ENCODE data around the gene DYSF.
A peak's percentile ranks its signal among the peaks of the same experiment; 100 is the strongest.

Gene DYSF

DNA sequence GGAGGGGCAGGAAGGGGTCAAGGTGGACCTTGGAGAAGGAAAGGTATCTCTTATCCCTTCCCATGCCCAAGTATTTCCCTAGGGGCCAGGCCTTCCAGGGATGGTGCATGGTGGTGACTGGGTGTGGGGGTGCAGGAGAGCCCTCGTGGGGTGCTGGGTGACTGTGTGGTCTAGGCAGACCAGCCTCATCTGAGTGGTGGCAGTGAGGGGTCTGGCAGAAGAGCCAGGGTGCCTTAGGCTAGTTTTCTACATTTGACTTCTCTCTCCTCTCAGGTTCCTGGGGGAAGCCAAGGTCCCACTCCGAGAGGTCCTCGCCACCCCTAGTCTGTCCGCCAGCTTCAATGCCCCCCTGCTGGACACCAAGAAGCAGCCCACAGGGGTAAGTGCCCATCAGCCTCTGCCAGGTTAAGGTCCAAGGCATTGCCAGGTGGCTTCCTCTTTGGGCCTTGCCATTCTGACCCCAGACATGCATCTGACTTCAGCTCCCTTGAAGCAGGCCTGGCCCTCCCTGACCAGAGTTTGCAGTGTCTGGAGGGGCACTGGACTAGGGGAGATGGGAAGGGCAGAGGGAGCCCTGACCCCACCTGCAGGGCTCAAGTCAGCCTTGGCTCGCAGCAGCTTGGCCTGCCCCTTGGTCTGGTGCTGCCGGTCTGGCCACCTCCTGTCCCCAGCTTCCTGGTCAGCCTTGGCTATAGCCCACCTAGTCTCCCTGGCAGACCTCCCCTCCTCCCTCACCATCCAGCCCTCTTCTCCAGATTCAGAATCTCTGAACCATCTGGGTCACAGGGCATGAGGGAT, 49.8 kb downstream of the DYSF start:
- Histone ChIP-seq H2BK5ac (ENCODE audit: low read length) (no peak overlapping the region), H3K14ac (ENCODE audit: low read length) (no peak overlapping the region), H2AFZ (ENCODE audit: low read length) (no peak overlapping the region), H3K18ac (ENCODE audit: low read length) (peak overlapping the region; percentile 27), H4K8ac (ENCODE audit: low read depth, low read length) (no peak overlapping the region), H3K23ac (ENCODE audit: low read depth, low read length, poor library complexity) (peak overlapping the region; percentile 2), H2AK5ac (ENCODE audit: low read depth, low read length) (peak overlapping the region; percentile 37), H2BK120ac (ENCODE audit: low read depth, low read length) (no peak overlapping the region), H4K91ac (ENCODE audit: low read depth, low read length, poor library complexity) (peak overlapping the region; percentile 32), H2BK15ac (ENCODE audit: low read length) (no peak overlapping the region), H3K4me3 (ENCODE audit: low read length in 2 of 2) (no peak overlapping the region), H3K79me1 (ENCODE audit: low read depth, low read length) (no peaks in the 10 kb centered on the region), H3K27ac (replicated peaks; ENCODE audit: low read length) (no peak overlapping the region), H3K9me3 (replicated peaks in 1 of 2; ENCODE audit: control insufficient read depth in 2 of 2, insufficient read depth in 1 of 2, low read depth in 1 of 2, low read length in 2 of 2) (no peaks in the 10 kb centered on the region), H3K27me3 (ENCODE audit: control insufficient read depth in 3 of 3, insufficient read depth in 3 of 3, low read depth in 1 of 3, low read length in 3 of 3) (no peaks in the 10 kb centered on the region), H3K36me3 (replicated peaks in 1 of 2; ENCODE audit: control insufficient read depth in 2 of 2, insufficient read depth in 2 of 2, low read length in 2 of 2) (no peaks in the 10 kb centered on the region), H3K9ac (ENCODE audit: low read depth, low read length, poor library complexity) (no peak overlapping the region), H3K4ac (ENCODE audit: low read length) (no peak overlapping the region), H2BK12ac (ENCODE audit: low read length) (no peak overlapping the region), H3K4me1 (ENCODE audit: control insufficient read depth in 2 of 2, insufficient read depth in 1 of 2, low read depth in 1 of 2, low read length in 2 of 2) (peaks cover 3 to 5% of the 10 kb centered on the region in 2 donors), H3K4me2 (ENCODE audit: insufficient read depth, low read length, poor library complexity, severe bottlenecking) (no peak overlapping the region)
- no CpG with 5 or more reads among the region's 6 CpGs for WGBS, 2 donors (ENCODE audit: extremely low coverage in 2 of 2, insufficient read length in 2 of 2, insufficient replicate concordance in 1 of 2)
- DNase-seq (ENCODE audit: low spot score), result no peak

GRCh38 chr2:71503837-71504236, 50.5 kb downstream of the DYSF start:
- no peak overlapping the region for H3K18ac ChIP-seq (ENCODE audit: low read length)
- no peak overlapping the region for H3K23ac ChIP-seq (ENCODE audit: low read depth, low read length, poor library complexity)
- H3K4ac ChIP-seq (ENCODE audit: low read length), result no peak overlapping the region
- H3K9me3 ChIP-seq (replicated peaks in 1 of 2; ENCODE audit: control insufficient read depth in 2 of 2, insufficient read depth in 1 of 2, low read depth in 1 of 2, low read length in 2 of 2), result no peaks in the 10 kb centered on the region
- H3K4me2 ChIP-seq (ENCODE audit: insufficient read depth, low read length, poor library complexity, severe bottlenecking), result no peak overlapping the region
- no peak overlapping the region for H2BK5ac ChIP-seq (ENCODE audit: low read length)
- peaks cover 0 to 2% of the 10 kb centered on the region in 2 donors for H3K4me1 ChIP-seq (ENCODE audit: control insufficient read depth in 2 of 2, insufficient read depth in 1 of 2, low read depth in 1 of 2, low read length in 2 of 2)
- WGBS, 2 donors (ENCODE audit: extremely low coverage in 2 of 2, insufficient read length in 2 of 2, insufficient replicate concordance in 1 of 2), result no CpG with 5 or more reads among the region's 7 CpGs
- no peaks in the 10 kb centered on the region for H3K27me3 ChIP-seq (ENCODE audit: control insufficient read depth in 3 of 3, insufficient read depth in 3 of 3, low read depth in 1 of 3, low read length in 3 of 3)
- H2BK15ac ChIP-seq (ENCODE audit: low read length), result no peak overlapping the region
- no peaks in the 10 kb centered on the region for H3K36me3 ChIP-seq (replicated peaks in 1 of 2; ENCODE audit: control insufficient read depth in 2 of 2, insufficient read depth in 2 of 2, low read length in 2 of 2)
- H3K4me3 ChIP-seq (ENCODE audit: low read length in 2 of 2), result no peak overlapping the region
- H2BK12ac ChIP-seq (ENCODE audit: low read length), result no peak overlapping the region
- DNase-seq (ENCODE audit: low spot score), result no peak
- no peak overlapping the region for H4K91ac ChIP-seq (ENCODE audit: low read depth, low read length, poor library complexity)
- no peaks in the 10 kb centered on the region for H3K79me1 ChIP-seq (ENCODE audit: low read depth, low read length)
- H4K8ac ChIP-seq (ENCODE audit: low read depth, low read length), result no peak overlapping the region
- no peak overlapping the region for H3K9ac ChIP-seq (ENCODE audit: low read depth, low read length, poor library complexity)
- no peak overlapping the region for H2AK5ac ChIP-seq (ENCODE audit: low read depth, low read length)
- peak overlapping the region; percentile 29 for H2AFZ ChIP-seq (ENCODE audit: low read length)
- H2BK120ac ChIP-seq (ENCODE audit: low read depth, low read length), result no peak overlapping the region
- no peak overlapping the region for H3K27ac ChIP-seq (replicated peaks; ENCODE audit: low read length)
- no peak overlapping the region for H3K14ac ChIP-seq (ENCODE audit: low read length)

DNA sequence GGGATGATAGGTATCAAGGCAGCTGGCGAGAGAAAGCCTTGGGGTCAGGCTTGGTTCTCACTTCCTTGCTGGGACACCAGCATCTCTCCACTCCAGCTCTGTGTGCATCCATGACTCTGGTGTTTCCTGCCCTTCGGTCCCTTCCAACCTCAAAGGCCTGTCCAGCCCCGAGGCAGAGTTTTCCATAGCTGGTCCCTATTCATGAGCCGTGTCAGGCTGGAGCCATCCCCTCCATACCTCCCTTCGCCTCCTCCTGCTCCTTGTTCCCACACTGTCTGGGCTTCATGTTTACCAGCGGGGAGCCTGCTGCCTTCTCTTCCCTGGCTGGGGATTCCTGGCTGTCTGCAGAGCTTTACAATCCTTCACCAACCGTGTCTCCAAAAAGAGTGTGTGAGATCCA, 51.2 kb downstream of the DYSF start:
- H2BK5ac ChIP-seq (ENCODE audit: low read length), result peak overlapping the region; percentile 22
- no peaks in the 10 kb centered on the region for H3K79me1 ChIP-seq (ENCODE audit: low read depth, low read length)
- H3K27ac ChIP-seq (replicated peaks; ENCODE audit: low read length), result no peak overlapping the region
- H2AK5ac ChIP-seq (ENCODE audit: low read depth, low read length), result no peak overlapping the region
- no peak overlapping the region for H3K4ac ChIP-seq (ENCODE audit: low read length)
- H3K27me3 ChIP-seq (ENCODE audit: control insufficient read depth in 3 of 3, insufficient read depth in 3 of 3, low read depth in 1 of 3, low read length in 3 of 3), result no peaks in the 10 kb centered on the region
- H3K4me1 ChIP-seq (ENCODE audit: control insufficient read depth in 2 of 2, insufficient read depth in 1 of 2, low read depth in 1 of 2, low read length in 2 of 2), result peaks cover 0 to 2% of the 10 kb centered on the region in 2 donors
- H3K4me2 ChIP-seq (ENCODE audit: insufficient read depth, low read length, poor library complexity, severe bottlenecking), result no peak overlapping the region
- no peak overlapping the region for H3K9ac ChIP-seq (ENCODE audit: low read depth, low read length, poor library complexity)
- no peak overlapping the region for H2BK120ac ChIP-seq (ENCODE audit: low read depth, low read length)
- peaks cover 0 to 3% of the 10 kb centered on the region in 2 donors for H3K9me3 ChIP-seq (replicated peaks in 1 of 2; ENCODE audit: control insufficient read depth in 2 of 2, insufficient read depth in 1 of 2, low read depth in 1 of 2, low read length in 2 of 2)
- H4K91ac ChIP-seq (ENCODE audit: low read depth, low read length, poor library complexity), result peak overlapping the region; percentile 14
- no peak for DNase-seq (ENCODE audit: low spot score)
- H3K23ac ChIP-seq (ENCODE audit: low read depth, low read length, poor library complexity), result no peak overlapping the region
- H2AFZ ChIP-seq (ENCODE audit: low read length), result no peak overlapping the region
- no peaks in the 10 kb centered on the region for H3K36me3 ChIP-seq (replicated peaks in 1 of 2; ENCODE audit: control insufficient read depth in 2 of 2, insufficient read depth in 2 of 2, low read length in 2 of 2)
- H3K18ac ChIP-seq (ENCODE audit: low read length), result peak overlapping the region; percentile 9
- H3K14ac ChIP-seq (ENCODE audit: low read length), result no peak overlapping the region
- no peak overlapping the region for H2BK12ac ChIP-seq (ENCODE audit: low read length)
- H4K8ac ChIP-seq (ENCODE audit: low read depth, low read length), result no peak overlapping the region
- no CpG with 5 or more reads among the region's 7 CpGs for WGBS, 2 donors (ENCODE audit: extremely low coverage in 2 of 2, insufficient read length in 2 of 2, insufficient replicate concordance in 1 of 2)
- H2BK15ac ChIP-seq (ENCODE audit: low read length), result no peak overlapping the region
- H3K4me3 ChIP-seq (ENCODE audit: low read length in 2 of 2), result no peak overlapping the region

- Histone ChIP-seq H3K4me1 (ENCODE audit: control insufficient read depth in 2 of 2, insufficient read depth in 1 of 2, low read depth in 1 of 2, low read length in 2 of 2) (peaks cover 0 to 2% of the 10 kb centered on the region in 2 donors), H3K27me3 (ENCODE audit: control insufficient read depth in 3 of 3, insufficient read depth in 3 of 3, low read depth in 1 of 3, low read length in 3 of 3) (no peaks in the 10 kb centered on the region), H3K4ac (ENCODE audit: low read length) (no peak overlapping the region), H2AFZ (ENCODE audit: low read length) (no peak overlapping the region), H2BK5ac (ENCODE audit: low read length) (peak overlapping the region; percentile 22), H3K4me2 (ENCODE audit: insufficient read depth, low read length, poor library complexity, severe bottlenecking) (no peak overlapping the region), H3K27ac (replicated peaks; ENCODE audit: low read length) (no peak overlapping the region), H2AK5ac (ENCODE audit: low read depth, low read length) (no peak overlapping the region), H4K91ac (ENCODE audit: low read depth, low read length, poor library complexity) (peak overlapping the region; percentile 14), H3K18ac (ENCODE audit: low read length) (no peak overlapping the region), H2BK15ac (ENCODE audit: low read length) (no peak overlapping the region), H3K9ac (ENCODE audit: low read depth, low read length, poor library complexity) (no peak overlapping the region), H3K23ac (ENCODE audit: low read depth, low read length, poor library complexity) (no peak overlapping the region), H2BK120ac (ENCODE audit: low read depth, low read length) (no peak overlapping the region), H3K14ac (ENCODE audit: low read length) (no peak overlapping the region), H4K8ac (ENCODE audit: low read depth, low read length) (peak overlapping the region; percentile 43), H3K36me3 (replicated peaks in 1 of 2; ENCODE audit: control insufficient read depth in 2 of 2, insufficient read depth in 2 of 2, low read length in 2 of 2) (no peaks in the 10 kb centered on the region), H3K9me3 (replicated peaks in 1 of 2; ENCODE audit: control insufficient read depth in 2 of 2, insufficient read depth in 1 of 2, low read depth in 1 of 2, low read length in 2 of 2) (peaks cover 0 to 3% of the 10 kb centered on the region in 2 donors), H3K4me3 (ENCODE audit: low read length in 2 of 2) (no peak overlapping the region), H2BK12ac (ENCODE audit: low read length) (no peak overlapping the region), H3K79me1 (ENCODE audit: low read depth, low read length) (no peaks in the 10 kb centered on the region)
- no peak for DNase-seq (ENCODE audit: low spot score)
- WGBS, 2 donors (ENCODE audit: extremely low coverage in 2 of 2, insufficient read length in 2 of 2, insufficient replicate concordance in 1 of 2), result no CpG with 5 or more reads among the region's 9 CpGs
Measured at GRCh38 chr2:71505086-71505769, 51.9 kb downstream of the DYSF start.
